Ovary (tissue), 3 donors: Measurements from ENCODE around the gene CPNE6.

ENCODE experiments used
- CTCF ChIP-seq, 3 donors: fragments of 450-650 bp in 2 of 3; fragments of 200-600 bp in 1 of 3; IDR thresholded peaks; one replicate each; pipeline versions ENCODE4 v1.5.1 to v1.8.0; 2016 to 2022; ENCODE audit warnings: antibody characterized with exemption in 3 of 3, mild to moderate bottlenecking in 1 of 3
- EP300 ChIP-seq: sonication (generic); formaldehyde crosslinking; IDR thresholded peaks from one replicate; pipeline ENCODE4 v1.6.1; 2017; ENCODE audit warnings: antibody characterized with exemption
- donor health status: DM: no; HTN: no; CAD: no.

- no peak for TF ChIP-seq CTCF (IDR thresholded peaks at IDR 0.05)
- TF ChIP-seq EP300: no peak
These were observed 20.7 kb downstream of the CPNE6 start for GRCh38 chr14:24092110-24092504.
